Right cardiac atrium (tissue), 5 donors: ENCODE results near the gene DXO. TPM values are rescaled to one million over a fixed set of nuclear protein-coding genes. Genes with fewer than 3 reads are reported as not detected.
A peak's percentile ranks its signal among the peaks of the same experiment; 100 is the strongest.
"Not testable (repeated sequence)": the region's sequence is repeated elsewhere in the genome, so short reads cannot be mapped to it uniquely, and the experiment has no call there.

ENCODE experiments used
- ATAC-seq, 2 donors: fragments of 200-7000 bp; cut with Tn5 transposase; one replicate each; pipeline versions ENCODE4 v1.8.0 to v1.9.1; 2020; ENCODE audit warnings: moderate library complexity in 2 of 2, mild to moderate bottlenecking in 1 of 2
- DNase-seq, 3 donors: peaks; one replicate each; pipeline ENCODE4 v3.0.0-alpha.2; 2020
- H3K27ac ChIP-seq: one replicate; pipeline ENCODE4 v1.5.1; 2013; ENCODE audit warnings: mild to moderate bottlenecking, low read length, control low read depth, moderate library complexity
- H3K27me3 ChIP-seq: one replicate; pipeline ENCODE4 v1.6.1; 2013; ENCODE audit not compliant: control insufficient read depth, insufficient read depth
- H3K4me1 ChIP-seq: one replicate; pipeline ENCODE4 v1.6.1; 2013; ENCODE audit warnings: low read length; ENCODE audit not compliant: control insufficient read depth, insufficient read depth
- H3K4me3 ChIP-seq: one replicate; pipeline ENCODE4 v1.5.1; 2013; ENCODE audit warnings: low read length, control low read depth
- H3K9me3 ChIP-seq: one replicate; pipeline ENCODE4 v1.6.1; 2013; ENCODE audit warnings: low read length; ENCODE audit not compliant: control insufficient read depth
- WGBS: extraction: QIAGEN DNeasy Blood & Tissue Kit; methylation state at CpG from one replicate; pipeline ENCODE4 v1.1.7; 2013; 5-methylcytosine and 5-hydroxymethylcytosine counted together
- intact Hi-C, 4 donors: fragments of 100-400 bp; cut with DNase I; formaldehyde crosslinking; loops; one replicate each; pipeline versions ENCODE4 v1.11.0 to v1.14.0; 2022 to 2023
- polyA plus RNA-seq: library from polyadenylated mRNA; stranded (reverse); fragments of 200-250 nt; gene quantifications from one replicate; pipeline ENCODE4 v1.2.3, GENCODE V29; 2013
- total RNA-seq, 4 donors: library from RNA; stranded (reverse); fragmentation: NEBNext Ultra II Directional; extraction: Animal tissue kit (Norgen Biotek cat#: 25700); gene quantifications; one replicate each; pipeline ENCODE4 v1.2.1, GENCODE V29; 2021
- donor health status: healthy with polysubstance abuse.
- donor health status: DM: no; HTN: yes; CAD: no.
- donor health status: DM: no; HTN: no; CAD: no.
- donor health status: DM: no; HTN: yes; CAD: no; lungs with severe emphysema.
- donor health status: DM: yes; HTN: yes; CAD: no.

Gene DXO
- total and polyA plus RNA-seq, 5 donors = 12.0 to 17.2 (median 16.5) TPM

DNA sequence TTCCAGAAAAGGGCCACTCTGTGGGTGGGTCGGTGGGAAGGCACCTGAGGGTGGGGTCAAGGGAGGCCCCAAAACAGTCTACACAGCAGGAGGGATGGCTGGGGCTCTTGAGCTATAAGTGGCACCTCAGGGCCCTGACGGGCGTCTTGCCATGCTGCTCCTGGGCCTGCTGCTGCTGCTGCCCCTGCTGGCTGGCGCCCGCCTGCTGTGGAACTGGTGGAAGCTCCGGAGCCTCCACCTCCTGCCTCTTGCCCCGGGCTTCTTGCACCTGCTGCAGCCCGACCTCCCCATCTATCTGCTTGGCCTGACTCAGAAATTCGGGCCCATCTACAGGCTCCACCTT, 33.6 kb upstream of the DXO start:
- peak; percentile 12 to 52 (median 30) for DNase-seq
- 69% methylated on average over 6 of the region's 9 CpGs for WGBS
- H3K27ac ChIP-seq, ATAC-seq, H3K4me1 ChIP-seq, H3K4me3 ChIP-seq, H3K27me3 ChIP-seq, H3K9me3 ChIP-seq, intact Hi-C loops: not testable (repeated sequence)

DNA sequence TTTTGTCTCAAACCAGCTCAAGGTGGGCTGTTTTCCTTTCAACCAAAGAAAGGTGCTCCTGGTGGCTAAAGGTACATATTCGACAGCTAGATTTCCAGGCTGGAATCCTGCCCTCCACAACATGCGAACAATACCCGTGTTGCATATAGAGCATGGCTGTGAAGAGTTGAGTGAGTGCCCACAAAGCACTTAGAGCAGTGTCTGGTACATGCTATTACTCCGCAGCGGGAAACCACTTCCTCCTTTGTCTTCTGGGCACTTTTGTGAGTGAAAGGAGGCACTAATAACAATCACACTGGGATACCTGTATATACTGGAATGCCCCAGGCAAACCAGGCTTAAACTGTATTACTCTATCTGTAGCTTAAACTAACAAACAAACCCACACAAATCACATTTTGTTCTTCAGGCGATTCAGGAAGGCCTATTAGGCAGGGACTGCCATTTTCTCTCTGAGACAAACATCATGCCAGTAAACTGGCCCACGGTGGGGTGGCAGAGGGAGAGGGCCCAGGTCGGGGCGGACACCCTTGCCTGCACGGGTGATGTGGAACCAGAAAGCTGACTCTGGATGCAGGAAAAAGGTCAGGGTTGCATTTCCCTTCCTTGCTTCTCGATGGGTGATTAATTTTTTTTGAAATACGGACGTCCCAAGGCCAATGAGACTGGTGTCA, 33.1 kb upstream of the DXO start:
- ATAC-seq, H3K9me3 ChIP-seq, intact Hi-C loops, H3K4me1 ChIP-seq, H3K27me3 ChIP-seq, H3K27ac ChIP-seq, H3K4me3 ChIP-seq: not testable (repeated sequence)
- DNase-seq = peak in 1 of 3 donors; percentile 32
- 69% methylated on average over 9 of the region's 13 CpGs for WGBS

DNA sequence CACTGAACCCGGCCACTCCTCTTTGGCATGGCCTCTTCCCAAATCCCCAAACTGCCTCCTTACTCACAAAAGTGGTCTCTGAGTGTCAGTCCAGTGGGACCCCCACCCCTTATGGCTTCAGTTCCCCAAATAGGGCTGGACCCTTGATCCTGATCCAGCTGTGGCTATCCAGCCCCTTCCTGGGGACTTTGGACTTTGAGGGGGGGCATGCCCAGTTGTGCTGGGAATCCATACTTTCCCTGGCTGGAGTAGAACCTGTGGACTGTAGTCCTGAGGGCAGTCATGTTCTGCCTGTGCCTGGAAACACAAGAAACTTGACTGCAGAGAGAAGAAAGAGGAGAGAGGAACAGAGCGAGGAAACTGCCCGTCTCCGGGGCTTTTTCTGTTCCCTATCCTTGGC, 32.5 kb upstream of the DXO start:
- H3K4me3 ChIP-seq, DNase-seq, H3K27me3 ChIP-seq, ATAC-seq, H3K27ac ChIP-seq, intact Hi-C loops, H3K9me3 ChIP-seq, H3K4me1 ChIP-seq: not testable (repeated sequence)
- WGBS = 73% methylated on average over 4 of the region's 4 CpGs

DNA sequence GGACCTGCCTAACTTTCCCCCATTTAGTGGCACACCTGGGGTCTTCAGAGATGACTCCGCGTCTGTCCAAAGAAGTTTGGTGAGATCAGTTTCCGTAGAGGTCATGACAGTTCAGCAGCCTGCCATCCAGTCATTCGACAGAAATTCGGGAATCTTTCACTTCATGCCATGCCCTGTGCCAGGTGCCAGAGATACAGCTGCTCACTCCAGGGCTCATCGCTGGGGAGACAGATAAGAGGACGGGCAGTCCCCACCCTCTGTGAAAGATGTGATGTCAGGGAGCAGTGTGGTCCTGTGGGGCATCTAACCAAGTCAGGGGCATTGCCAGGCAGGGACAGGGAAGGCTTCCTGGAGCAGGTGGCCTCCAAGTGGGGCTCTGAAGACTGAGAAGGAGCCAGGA, 31.4 kb upstream of the DXO start:
- H3K4me1 ChIP-seq, H3K4me3 ChIP-seq, H3K27me3 ChIP-seq, H3K9me3 ChIP-seq, DNase-seq, H3K27ac ChIP-seq, intact Hi-C loops: not testable (repeated sequence)
- WGBS = no CpG with 5 or more reads among the region's 7 CpGs
- peak in 1 of 2 donors; percentile 51 for ATAC-seq

DNA sequence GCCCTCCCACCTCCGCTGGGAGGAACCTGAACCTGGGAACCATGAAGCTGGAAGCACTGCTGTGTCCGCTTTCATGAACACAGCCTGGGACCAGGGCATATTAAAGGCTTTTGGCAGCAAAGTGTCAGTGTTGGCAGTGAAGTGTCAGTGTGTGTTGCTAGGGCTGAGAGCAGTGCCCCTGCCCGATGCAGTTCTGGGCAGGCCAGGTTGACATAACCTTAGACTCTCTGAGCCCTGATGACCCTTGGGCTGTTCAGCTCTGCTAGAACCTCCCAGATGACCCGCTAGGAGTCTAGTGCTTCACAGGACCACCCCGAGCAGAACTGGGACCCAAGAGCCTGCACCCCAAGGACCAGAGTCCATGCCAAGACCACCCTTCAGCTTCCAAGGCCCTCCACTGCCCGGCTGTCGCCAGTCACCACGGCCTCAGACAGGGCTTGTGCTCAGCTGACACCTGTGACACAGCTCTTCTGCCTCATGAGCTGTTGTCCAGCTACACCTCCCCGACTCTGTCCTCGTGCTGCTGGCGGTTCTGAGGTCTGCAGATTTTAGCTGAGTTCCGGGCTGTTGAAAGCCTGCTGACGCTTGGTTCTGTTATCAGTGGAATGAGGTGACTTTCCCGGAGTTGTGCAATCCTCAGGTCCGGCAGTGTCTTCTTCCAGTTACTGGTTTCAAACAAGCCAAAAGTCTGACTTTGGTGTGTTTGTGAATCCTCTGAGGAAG, 30.8 kb upstream of the DXO start:
- not testable (repeated sequence) for H3K27me3 ChIP-seq, H3K27ac ChIP-seq
- ATAC-seq = peak; percentile 51 to 67

DNA sequence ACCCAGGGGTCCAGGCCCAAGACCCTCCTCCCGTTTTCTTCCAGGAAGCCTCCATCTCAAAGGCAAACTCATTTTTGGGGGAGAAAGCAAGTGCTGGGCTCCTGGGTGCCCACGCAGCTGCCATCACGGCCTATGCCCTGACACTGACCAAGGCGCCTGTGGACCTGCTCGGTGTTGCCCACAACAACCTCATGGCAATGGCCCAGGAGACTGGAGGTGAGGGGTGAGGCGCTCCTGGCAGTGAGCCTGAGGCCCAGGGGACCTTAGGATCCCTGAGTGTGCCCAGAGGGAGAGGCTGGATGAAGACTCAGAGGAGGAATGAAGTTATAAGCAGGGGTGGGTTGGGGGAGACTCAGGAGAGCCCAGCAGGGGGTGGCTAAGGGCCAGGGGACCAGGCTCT, 24.4 kb upstream of the DXO start:
- H3K4me1 ChIP-seq, H3K9me3 ChIP-seq, ATAC-seq, intact Hi-C loops, H3K27me3 ChIP-seq, H3K27ac ChIP-seq, H3K4me3 ChIP-seq: not testable (repeated sequence)
- 90% methylated on average over 6 of the region's 6 CpGs for WGBS
- peak in 2 of 3 donors; percentile 9 to 54 for DNase-seq

More for the DNA sequence above, 30.8 kb upstream of the DXO start:
- H3K9me3 ChIP-seq, H3K4me3 ChIP-seq, DNase-seq, intact Hi-C loops, H3K4me1 ChIP-seq: not testable (repeated sequence)
- no CpG with 5 or more reads among the region's 15 CpGs for WGBS

DNA sequence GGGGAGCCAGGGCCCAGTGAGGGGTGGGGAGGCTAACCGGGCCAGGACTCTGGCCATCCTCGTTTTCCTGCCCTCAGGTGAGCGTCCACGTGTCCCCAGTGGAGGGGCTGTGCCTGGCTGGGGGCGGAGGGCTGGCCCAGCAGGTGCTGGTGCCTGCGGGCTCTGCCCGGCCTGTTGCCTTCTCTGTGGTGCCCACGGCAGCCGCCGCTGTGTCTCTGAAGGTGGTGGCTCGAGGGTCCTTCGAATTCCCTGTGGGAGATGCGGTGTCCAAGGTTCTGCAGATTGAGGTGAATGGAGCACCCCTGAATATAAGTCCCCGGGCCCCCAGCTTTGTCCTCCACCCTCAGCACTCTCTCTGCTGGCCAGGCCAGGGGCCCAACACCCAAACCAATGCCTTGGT, 22.5 kb upstream of the DXO start:
- H3K4me1 ChIP-seq, intact Hi-C loops, H3K9me3 ChIP-seq, H3K27me3 ChIP-seq, ATAC-seq, H3K27ac ChIP-seq, H3K4me3 ChIP-seq: not testable (repeated sequence)
- WGBS = 97% methylated on average over 10 of the region's 14 CpGs
- peak in 1 of 3 donors; percentile 10 for DNase-seq

DNA sequence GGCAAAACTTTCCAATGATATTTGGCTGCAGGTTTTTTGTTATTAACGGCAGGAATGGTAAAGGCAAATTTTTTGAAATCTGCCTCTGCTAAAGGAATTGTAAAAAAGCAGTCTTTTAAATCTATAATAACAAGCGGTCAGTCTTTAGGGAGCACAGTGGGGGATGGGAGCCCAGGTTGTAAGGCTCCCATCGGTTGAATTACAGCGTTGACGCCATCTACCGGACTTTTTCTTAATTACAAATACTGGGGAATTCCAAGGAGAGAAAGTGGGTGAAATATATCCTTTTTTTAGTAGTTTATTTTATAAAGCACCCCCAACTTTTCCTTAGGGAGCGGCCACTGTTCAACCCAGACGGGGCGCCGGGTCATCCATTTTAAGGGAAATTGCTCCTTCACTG, 17.4 kb upstream of the DXO start:
- H3K4me1 ChIP-seq, intact Hi-C loops, H3K27me3 ChIP-seq, H3K4me3 ChIP-seq, ATAC-seq, H3K27ac ChIP-seq, H3K9me3 ChIP-seq, DNase-seq: not testable (repeated sequence)
- no CpG with 5 or more reads among the region's 10 CpGs for WGBS

DNA sequence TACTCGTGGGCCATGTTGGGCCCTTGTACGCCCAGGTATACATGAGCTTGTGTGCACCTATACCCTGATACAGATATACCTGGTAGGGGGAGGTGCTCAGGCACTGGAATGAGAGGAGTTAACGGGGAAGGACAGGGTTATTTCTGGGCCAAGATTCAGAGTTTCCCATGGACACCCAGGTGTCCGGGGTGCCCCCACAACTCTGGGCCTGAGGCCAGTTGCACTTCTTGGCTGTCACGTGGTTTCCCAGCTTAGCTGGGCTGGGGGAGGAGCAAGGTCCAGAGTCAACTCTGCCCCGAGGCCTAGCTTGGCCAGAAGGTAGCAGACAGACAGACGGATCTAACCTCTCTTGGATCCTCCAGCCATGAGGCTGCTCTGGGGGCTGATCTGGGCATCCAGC, 9.8 kb upstream of the DXO start, which contains the start of gene C4A:
TSS of gene C4A (plus strand) at position 314 of the 400 bp plus-strand sequence. CDS start at position 365, 51 bp downstream.
- H3K9me3 ChIP-seq, H3K4me3 ChIP-seq, H3K4me1 ChIP-seq, DNase-seq, intact Hi-C loops, H3K27ac ChIP-seq, H3K27me3 ChIP-seq: not testable (repeated sequence)
- peak; percentile 73 to 80 for ATAC-seq
- WGBS = no CpG with 5 or more reads among the region's 7 CpGs

DNA sequence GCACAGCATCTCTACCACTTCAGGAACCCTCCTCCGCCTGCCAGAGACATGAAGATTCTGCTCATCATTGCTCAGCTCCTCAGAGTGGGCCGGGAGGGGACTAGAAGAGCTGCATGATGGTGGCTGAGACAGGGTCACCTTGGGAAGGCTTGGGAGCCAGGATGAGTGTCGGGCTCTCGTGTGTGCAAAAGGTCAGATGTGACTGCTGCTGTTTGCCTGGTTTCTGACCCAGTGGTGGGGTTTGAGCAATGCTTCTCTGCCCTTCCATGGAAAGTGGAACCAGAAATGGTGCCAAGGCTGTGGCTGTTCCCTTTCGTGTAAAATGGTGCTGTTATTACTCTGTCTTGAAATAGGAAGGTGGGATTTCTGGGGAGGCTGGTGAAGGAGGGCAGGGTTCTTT, 9.1 kb upstream of the DXO start:
- H3K27ac ChIP-seq, H3K9me3 ChIP-seq, H3K4me3 ChIP-seq, ATAC-seq, H3K4me1 ChIP-seq, DNase-seq, H3K27me3 ChIP-seq, intact Hi-C loops: not testable (repeated sequence)
- no CpG with 5 or more reads among the region's 5 CpGs for WGBS

DNA sequence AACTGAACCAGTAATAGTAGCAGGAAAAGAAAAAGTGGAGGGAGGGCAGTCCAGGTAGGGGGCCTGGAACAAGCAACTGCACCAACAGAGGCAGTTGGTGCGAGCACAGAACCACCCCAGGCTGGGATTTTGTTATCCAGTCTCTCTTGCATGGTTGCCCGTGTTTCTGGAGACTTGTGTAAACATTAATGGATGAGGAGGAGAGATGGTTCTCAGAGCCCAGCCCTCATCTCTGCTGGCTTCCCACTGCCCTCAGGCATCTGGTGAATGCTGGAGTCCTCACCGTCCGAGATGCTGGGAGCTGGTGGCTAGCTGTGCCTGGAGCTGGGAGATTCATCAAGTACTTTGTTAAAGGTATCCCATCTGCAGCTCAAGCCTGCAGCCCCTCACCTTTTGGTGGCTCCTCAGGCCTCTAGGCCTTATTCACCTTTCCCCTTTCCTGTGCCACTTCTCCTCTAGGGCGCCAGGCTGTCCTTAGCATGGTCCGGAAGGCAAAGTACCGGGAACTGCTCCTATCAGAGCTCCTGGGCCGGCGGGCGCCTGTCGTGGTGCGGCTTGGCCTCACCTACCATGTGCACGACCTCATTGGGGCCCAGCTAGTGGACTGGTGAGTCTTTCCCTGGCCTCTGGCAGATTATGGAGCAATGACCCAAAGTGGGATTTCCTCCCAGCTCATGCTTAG, 8.4 kb upstream of the DXO start:
- H3K9me3 ChIP-seq, intact Hi-C loops, H3K27me3 ChIP-seq, H3K27ac ChIP-seq, DNase-seq, H3K4me1 ChIP-seq, H3K4me3 ChIP-seq: not testable (repeated sequence)
- peak in 1 of 2 donors; percentile 10 for ATAC-seq
- WGBS = 90% methylated on average over 13 of the region's 13 CpGs
